Activated T-cell treated with anti-CD3 and anti-CD28 coated beads, Interleukin-2, amount 50 U/mL, for 72 hours (primary cell): ENCODE measurements around the gene PHF21B. TPM values are rescaled to one million over a fixed set of nuclear protein-coding genes. Genes with fewer than 3 reads are reported as not detected.

Experiments used
- ATAC-seq, 2 donors: fragments of 150-1000 bp; cut with Tn5 transposase; replicated peaks in 1 of 2; 2 replicates each; pipeline ENCODE4 v1.10.0; 2021; ENCODE audit warnings: moderate library complexity in 2 of 2, mild to moderate bottlenecking in 1 of 2
- DNase-seq, 2 donors: peaks; one replicate each; pipeline ENCODE4 v3.0.0; 2021 to 2022; ENCODE audit warnings: mixed read lengths in 1 of 2
- H3K27ac Mint-ChIP-seq: one replicate; pipeline ENCODE4 v1.8.0; 2022; ENCODE audit warnings: mild to moderate bottlenecking, moderate library complexity, mixed read lengths
- H3K27me3 Mint-ChIP-seq: one replicate; pipeline ENCODE4 v1.8.0; 2022; ENCODE audit warnings: low read depth, mixed read lengths
- H3K36me3 Mint-ChIP-seq, 2 donors: one replicate each; pipeline ENCODE4 v1.8.0; 2022; ENCODE audit warnings: mixed read lengths in 2 of 2, mild to moderate bottlenecking in 1 of 2; ENCODE audit not compliant: insufficient read depth in 2 of 2
- H3K4me1 Mint-ChIP-seq: one replicate; pipeline ENCODE4 v1.8.0; 2022; ENCODE audit warnings: low read depth, mixed read lengths
- H3K4me3 Mint-ChIP-seq, 2 donors: one replicate each; pipeline ENCODE4 v1.8.0; 2022; ENCODE audit warnings: mild to moderate bottlenecking in 2 of 2, mixed read lengths in 2 of 2, moderate library complexity in 2 of 2
- H3K9me3 Mint-ChIP-seq, 2 donors: one replicate each; pipeline ENCODE4 v1.8.0; 2022; ENCODE audit warnings: mixed read lengths in 2 of 2
- total RNA-seq, 2 donors: library from RNA; stranded (reverse); gene quantifications; one replicate each; pipeline ENCODE4 v1.2.3, GENCODE V29; 2022

Gene PHF21B
- total RNA-seq, 2 donors from 2014 or later: 0.72 to 0.83 TPM

- no peak for DNase-seq
- ATAC-seq: no peak
- Mint-ChIP-seq H3K27ac (no peak overlapping the region), H3K27me3 (no peaks in the 10 kb centered on the region), H3K36me3 (no peaks in the 10 kb centered on the region), H3K9me3 (peaks cover 4 to 5% of the 10 kb centered on the region in 2 donors), H3K4me3 (no peak overlapping the region), H3K4me1 (no peaks in the 10 kb centered on the region)
These were observed 129.1 kb downstream of the PHF21B start for GRCh38 chr22:44880610-44881290.

DNA sequence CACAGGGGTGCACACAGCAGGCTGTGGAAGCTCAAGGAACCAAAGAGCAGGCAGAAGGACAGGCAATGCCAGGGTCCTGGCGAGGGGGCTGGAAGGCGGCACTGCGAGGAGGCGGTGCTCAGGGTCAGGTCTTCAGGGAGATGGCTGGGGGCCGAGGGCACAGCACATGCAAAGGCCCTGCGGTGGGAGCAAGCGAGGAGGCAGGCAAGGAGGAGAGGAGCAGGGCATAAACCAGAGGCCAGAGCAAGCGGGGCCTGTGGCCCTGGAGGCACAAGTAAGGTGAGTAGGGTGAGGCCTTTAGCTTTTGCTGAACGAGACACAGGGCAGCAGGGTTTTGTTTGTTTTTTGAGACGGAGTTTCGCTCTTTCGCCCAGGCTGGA is 130.5 kb downstream of the PHF21B start:
- Mint-ChIP-seq H3K27me3 (no peaks in the 10 kb centered on the region), H3K4me1 (no peaks in the 10 kb centered on the region), H3K9me3 (peaks cover 4 to 5% of the 10 kb centered on the region in 2 donors), H3K4me3 (no peak overlapping the region), H3K27ac (no peak overlapping the region), H3K36me3 (no peaks in the 10 kb centered on the region)
- DNase-seq: no peak
- ATAC-seq: no peak

GRCh38 chr22:44878483-44879300 is 131.1 kb downstream of the PHF21B start:
- Mint-ChIP-seq H3K36me3 (no peaks in the 10 kb centered on the region), H3K4me1 (no peaks in the 10 kb centered on the region), H3K27ac (no peak overlapping the region), H3K4me3 (no peak overlapping the region), H3K27me3 (no peaks in the 10 kb centered on the region), H3K9me3 (peaks cover 4 to 5% of the 10 kb centered on the region in 2 donors)
- no peak for DNase-seq
- ATAC-seq: no peak

GRCh38 chr22:44876921-44877320 is 132.9 kb downstream of the PHF21B start:
- no peak overlapping the region for H3K27ac Mint-ChIP-seq
- no peaks in the 10 kb centered on the region for H3K36me3 Mint-ChIP-seq
- no peaks in the 10 kb centered on the region for H3K4me1 Mint-ChIP-seq
- H3K27me3 Mint-ChIP-seq: no peaks in the 10 kb centered on the region
- DNase-seq: no peak
- peaks cover 4 to 5% of the 10 kb centered on the region in 2 donors for H3K9me3 Mint-ChIP-seq
- no peak overlapping the region for H3K4me3 Mint-ChIP-seq
- ATAC-seq: no peak

DNA sequence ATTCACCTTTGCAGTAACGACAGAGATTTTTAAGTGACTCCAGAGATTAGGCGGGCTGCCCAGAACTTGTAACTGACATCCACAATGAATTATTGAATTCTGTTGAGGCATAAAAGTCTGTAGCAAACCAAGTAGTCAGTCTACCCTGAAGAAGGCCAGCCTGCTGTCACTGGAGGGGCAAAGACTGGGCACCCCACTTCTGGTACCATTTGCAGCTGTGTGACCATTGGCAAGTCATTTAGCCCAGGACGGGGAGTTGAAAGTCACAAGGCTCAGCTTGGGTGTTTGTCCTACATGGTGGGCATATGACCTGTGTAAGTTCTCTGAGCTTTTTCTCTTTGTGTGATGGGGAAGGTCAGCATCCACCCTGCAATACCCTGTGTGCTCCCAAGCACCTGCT is 138.0 kb downstream of the PHF21B start:
- Mint-ChIP-seq H3K36me3 (no peaks in the 10 kb centered on the region), H3K27me3 (no peaks in the 10 kb centered on the region), H3K4me1 (no peaks in the 10 kb centered on the region), H3K9me3 (peaks cover 4 to 7% of the 10 kb centered on the region in 2 donors), H3K27ac (no peak overlapping the region), H3K4me3 (no peak overlapping the region)
- DNase-seq (no peak), ATAC-seq (no peak)

- Mint-ChIP-seq H3K27ac (no peak overlapping the region), H3K4me3 (no peak overlapping the region), H3K4me1 (no peaks in the 10 kb centered on the region), H3K9me3 (peaks cover 0 to 3% of the 10 kb centered on the region in 2 donors), H3K27me3 (no peaks in the 10 kb centered on the region), H3K36me3 (no peaks in the 10 kb centered on the region)
- ATAC-seq (peak in 1 of 2 donors; percentile 42), DNase-seq (no peak)
These were observed 139.8 kb downstream of the PHF21B start for GRCh38 chr22:44870021-44870420.

- H3K4me3 Mint-ChIP-seq: no peak overlapping the region
- H3K9me3 Mint-ChIP-seq: peaks cover 0 to 3% of the 10 kb centered on the region in 2 donors
- ATAC-seq (no peak), DNase-seq (no peak)
- H3K36me3 Mint-ChIP-seq: no peaks in the 10 kb centered on the region
- no peaks in the 10 kb centered on the region for H3K4me1 Mint-ChIP-seq
- no peaks in the 10 kb centered on the region for H3K27me3 Mint-ChIP-seq
- no peak overlapping the region for H3K27ac Mint-ChIP-seq
These were observed 140.6 kb downstream of the PHF21B start for GRCh38 chr22:44869196-44869595.

- Mint-ChIP-seq H3K27me3 (no peaks in the 10 kb centered on the region), H3K9me3 (no peaks in the 10 kb centered on the region), H3K27ac (no peak overlapping the region), H3K4me3 (no peak overlapping the region), H3K36me3 (no peaks in the 10 kb centered on the region), H3K4me1 (no peaks in the 10 kb centered on the region)
- ATAC-seq (no peak), DNase-seq (no peak)
These were observed 144.4 kb downstream of the PHF21B start for GRCh38 chr22:44865193-44866057.

DNA sequence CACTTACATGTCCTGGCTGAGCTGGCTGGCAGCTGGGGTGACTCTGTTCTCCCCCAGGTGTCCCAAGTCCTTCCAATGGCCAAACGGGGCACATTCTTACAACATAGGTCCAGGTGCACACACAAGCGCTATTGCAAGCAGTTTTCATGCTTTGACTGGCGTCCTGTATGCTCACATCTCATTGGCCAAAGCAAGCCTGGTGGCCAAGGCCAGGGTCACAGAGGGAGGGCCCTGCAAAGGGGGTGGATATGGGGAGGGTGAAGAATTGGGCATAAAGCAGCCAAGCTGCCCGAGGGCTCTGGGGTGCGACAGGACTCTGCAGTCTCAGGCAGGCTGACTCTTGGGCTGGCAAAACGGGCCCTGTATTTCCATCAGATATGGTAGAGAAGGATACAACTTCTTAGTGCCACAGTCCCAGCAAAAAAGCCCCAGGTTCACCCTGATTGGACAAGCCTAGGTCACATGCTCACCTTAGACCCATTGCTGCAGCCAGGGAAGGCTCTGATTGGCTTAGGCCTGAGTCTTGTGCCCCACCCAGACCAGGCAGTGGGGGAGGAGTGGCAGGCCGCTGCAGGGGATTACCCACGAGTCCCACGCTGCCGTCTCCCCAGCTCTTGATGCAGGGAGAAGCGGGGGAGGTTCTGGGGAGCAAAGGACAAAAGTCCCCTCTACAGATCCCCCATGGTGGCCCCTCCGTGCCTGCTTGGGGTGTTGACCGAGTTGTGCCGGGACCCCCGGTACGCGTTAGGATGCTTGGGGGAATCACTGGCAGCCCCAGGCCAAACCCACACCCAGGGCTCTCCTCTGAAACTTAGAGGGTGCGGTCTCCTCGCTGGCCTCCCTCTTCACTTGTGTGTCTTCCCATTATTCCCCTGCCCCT is 146.6 kb downstream of the PHF21B start:
- DNase-seq: no peak

DNA sequence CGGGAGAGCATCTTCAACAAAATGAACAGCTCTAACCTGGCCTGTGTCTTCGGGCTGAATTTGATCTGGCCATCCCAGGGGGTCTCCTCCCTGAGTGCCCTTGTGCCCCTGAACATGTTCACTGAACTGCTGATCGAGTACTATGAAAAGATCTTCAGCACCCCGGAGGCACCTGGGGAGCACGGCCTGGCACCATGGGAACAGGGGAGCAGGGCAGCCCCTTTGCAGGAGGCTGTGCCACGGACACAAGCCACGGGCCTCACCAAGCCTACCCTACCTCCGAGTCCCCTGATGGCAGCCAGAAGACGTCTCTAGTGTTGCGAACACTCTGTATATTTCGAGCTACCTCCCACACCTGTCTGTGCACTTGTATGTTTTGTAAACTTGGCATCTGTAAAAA is 147.5 kb downstream of the PHF21B start:
- Mint-ChIP-seq H3K4me3 (no peak overlapping the region), H3K4me1 (no peaks in the 10 kb centered on the region), H3K27me3 (no peaks in the 10 kb centered on the region), H3K9me3 (no peaks in the 10 kb centered on the region), H3K27ac (no peak overlapping the region), H3K36me3 (no peaks in the 10 kb centered on the region)
- DNase-seq (no peak), ATAC-seq (no peak)

More for the DNA sequence above, 146.6 kb downstream of the PHF21B start:
- no peaks in the 10 kb centered on the region for H3K9me3 Mint-ChIP-seq
- H3K27ac Mint-ChIP-seq: no peak overlapping the region
- H3K4me3 Mint-ChIP-seq: no peak overlapping the region
- ATAC-seq: no peak
- H3K27me3 Mint-ChIP-seq: no peaks in the 10 kb centered on the region
- H3K36me3 Mint-ChIP-seq: no peaks in the 10 kb centered on the region
- no peaks in the 10 kb centered on the region for H3K4me1 Mint-ChIP-seq

DNA sequence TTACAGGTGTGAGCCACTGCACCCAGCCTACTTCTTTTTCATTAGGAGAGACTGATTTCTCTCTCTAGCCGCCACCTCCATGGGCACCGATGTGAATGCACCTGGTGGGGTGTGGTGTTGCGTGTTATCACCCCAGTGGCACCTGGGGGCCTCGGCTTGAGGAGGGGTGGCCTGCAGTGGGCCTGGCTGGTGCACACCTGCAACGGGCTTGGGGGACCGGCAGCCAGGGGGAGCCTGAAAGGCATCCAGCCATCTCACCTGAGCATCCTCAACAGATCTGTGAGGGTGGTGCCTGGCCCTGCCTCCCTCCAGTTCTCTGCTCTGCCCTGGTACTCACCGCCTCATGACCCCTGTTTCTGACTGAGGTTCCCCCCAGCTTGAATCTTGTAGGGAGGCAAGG is 148.6 kb downstream of the PHF21B start:
- Mint-ChIP-seq H3K4me3 (no peak overlapping the region), H3K4me1 (no peaks in the 10 kb centered on the region), H3K27ac (no peak overlapping the region), H3K36me3 (no peaks in the 10 kb centered on the region), H3K9me3 (no peaks in the 10 kb centered on the region), H3K27me3 (no peaks in the 10 kb centered on the region)
- no peak for ATAC-seq
- no peak for DNase-seq

- Mint-ChIP-seq H3K9me3 (no peaks in the 10 kb centered on the region), H3K4me1 (no peaks in the 10 kb centered on the region), H3K27ac (no peak overlapping the region), H3K4me3 (no peak overlapping the region), H3K27me3 (no peaks in the 10 kb centered on the region), H3K36me3 (peaks cover 0 to 4% of the 10 kb centered on the region in 2 donors)
- DNase-seq (no peak), ATAC-seq (no peak)
These were observed 149.5 kb downstream of the PHF21B start for GRCh38 chr22:44860311-44860710.
